GM12872 (cell line): ENCODE data around the gene ISLR.

Experiments
- TF ChIP-seq, protein P1 (sequence below): IDR thresholded peaks from 3 replicates; pipeline ENCODE4 v1.5.1; 2011; ENCODE audit warnings: low read depth, mild to moderate bottlenecking, low read length, moderate library complexity; ENCODE audit not compliant: insufficient read depth

Gene ISLR

DNA sequence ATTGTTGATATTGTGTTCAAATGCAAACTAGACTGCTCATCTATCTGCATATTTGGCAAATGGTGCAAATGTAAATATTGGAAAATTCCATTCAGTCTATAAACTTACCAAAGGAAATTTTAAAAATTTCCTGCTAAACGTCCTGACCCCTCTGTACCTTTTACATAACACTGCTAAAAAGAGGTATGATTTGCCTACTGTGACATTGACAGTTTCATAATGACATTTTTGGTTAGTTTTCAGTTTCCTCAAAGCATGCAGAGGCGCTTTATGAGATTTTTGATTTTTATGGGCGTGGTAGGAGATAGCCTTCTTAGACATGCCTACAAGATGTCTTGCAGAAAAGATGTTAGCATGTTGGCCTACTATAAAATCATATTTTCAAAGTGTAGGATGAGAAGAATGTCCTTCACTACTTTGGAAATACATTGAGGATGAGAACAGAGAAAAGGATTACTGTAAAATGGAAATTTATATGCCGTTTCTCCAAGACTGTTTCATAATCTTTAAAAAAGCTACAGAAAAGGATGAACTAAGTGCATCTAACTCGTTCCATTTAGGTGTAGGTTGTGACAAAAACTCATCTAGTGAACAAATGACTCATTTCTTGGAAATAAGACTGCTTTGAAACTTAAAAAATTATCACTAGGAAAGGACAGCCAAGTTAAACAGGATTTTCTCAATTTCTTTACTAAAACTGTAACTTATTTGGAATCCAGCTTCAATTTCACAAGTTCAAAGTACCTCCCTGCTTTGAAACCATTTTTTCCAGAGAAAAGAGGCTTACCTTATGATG, 14.5 kb upstream of the ISLR start:
- TF ChIP-seq, protein P1, sequence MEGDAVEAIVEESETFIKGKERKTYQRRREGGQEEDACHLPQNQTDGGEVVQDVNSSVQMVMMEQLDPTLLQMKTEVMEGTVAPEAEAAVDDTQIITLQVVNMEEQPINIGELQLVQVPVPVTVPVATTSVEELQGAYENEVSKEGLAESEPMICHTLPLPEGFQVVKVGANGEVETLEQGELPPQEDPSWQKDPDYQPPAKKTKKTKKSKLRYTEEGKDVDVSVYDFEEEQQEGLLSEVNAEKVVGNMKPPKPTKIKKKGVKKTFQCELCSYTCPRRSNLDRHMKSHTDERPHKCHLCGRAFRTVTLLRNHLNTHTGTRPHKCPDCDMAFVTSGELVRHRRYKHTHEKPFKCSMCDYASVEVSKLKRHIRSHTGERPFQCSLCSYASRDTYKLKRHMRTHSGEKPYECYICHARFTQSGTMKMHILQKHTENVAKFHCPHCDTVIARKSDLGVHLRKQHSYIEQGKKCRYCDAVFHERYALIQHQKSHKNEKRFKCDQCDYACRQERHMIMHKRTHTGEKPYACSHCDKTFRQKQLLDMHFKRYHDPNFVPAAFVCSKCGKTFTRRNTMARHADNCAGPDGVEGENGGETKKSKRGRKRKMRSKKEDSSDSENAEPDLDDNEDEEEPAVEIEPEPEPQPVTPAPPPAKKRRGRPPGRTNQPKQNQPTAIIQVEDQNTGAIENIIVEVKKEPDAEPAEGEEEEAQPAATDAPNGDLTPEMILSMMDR = no peak

DNA sequence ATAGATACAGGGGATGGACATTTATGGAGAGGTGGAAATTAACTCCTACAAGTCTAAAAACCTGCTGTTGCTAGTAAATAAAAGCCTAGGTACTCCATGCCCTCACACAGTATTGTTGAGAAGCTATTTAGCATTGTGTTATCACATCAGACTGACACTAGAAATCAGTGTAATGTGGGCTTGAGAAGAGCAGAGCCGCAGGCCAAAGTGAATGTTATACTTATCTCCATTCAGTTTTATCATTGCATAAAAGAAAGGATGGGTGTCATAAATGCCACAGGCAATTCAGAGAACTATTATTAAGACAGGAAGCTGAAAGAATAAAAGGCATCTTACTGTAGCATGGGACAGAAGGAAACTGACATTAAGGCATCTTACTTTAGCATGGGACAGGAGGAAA, 13.7 kb upstream of the ISLR start:
- TF ChIP-seq, protein P1 = no peak

DNA sequence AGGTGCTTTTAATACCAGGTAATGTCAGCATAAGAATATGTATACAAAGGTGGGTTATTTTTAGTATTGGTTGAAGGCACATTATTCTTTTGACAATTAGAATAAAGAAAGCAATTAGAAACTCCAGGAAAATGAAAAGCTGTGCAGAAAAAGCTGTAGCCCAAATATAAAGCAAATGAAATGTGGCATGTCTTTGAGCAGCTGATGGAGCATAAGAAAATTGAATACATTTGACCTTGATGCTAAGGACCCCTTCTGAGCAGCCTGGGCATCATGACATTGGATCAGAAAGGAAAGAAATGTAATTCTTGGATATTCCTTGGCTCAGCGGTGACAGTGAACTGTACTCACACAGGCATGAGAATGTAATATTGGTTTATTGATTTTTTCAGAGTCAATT, 8.0 kb upstream of the ISLR start:
- TF ChIP-seq, protein P1 = no peak

DNA sequence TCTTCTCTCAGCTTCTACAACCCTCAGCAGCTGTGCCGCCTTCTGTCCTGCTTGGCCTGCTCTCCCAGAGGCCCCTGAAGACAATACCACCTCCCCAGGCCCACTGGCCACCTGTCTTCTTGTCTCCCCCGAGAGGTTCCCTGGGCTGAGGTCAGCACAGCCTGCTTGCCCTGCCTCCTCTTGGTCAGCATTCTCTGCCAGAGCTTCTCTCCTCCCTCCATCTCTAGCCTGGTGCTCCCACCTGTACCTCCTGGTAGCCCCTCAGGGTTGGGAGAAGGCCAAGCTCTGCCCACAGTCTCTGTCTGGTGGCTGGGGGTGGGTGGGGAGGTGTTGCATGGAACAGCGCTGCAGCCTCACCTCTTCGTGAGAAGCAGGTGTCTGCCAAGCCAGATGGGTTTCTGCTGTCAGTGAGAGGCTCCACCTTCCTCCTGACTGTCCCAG, 5.6 kb upstream of the ISLR start:
- TF ChIP-seq, protein P1 = no peak

DNA sequence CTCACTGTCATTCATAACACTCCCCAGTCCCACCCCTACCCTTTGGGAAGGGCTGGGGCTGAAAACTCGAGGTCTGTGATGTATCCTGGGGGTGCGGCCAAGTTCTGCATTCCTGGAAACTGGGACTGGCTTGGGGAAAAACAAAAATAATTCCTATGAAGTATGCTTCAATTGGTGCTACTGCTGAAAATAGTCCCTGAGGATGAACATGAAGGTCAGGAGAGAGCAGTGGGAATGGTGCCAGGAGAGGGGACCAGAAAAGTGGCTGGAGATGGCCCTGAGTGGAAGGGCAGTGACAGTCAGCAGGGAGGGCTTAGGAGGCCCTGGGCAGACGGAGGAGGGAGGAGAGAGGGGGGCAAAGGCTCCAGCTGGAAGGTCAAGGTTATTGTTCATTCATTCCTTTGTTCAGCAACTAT, 4.8 kb upstream of the ISLR start:
- TF ChIP-seq, protein P1 = no peak

DNA sequence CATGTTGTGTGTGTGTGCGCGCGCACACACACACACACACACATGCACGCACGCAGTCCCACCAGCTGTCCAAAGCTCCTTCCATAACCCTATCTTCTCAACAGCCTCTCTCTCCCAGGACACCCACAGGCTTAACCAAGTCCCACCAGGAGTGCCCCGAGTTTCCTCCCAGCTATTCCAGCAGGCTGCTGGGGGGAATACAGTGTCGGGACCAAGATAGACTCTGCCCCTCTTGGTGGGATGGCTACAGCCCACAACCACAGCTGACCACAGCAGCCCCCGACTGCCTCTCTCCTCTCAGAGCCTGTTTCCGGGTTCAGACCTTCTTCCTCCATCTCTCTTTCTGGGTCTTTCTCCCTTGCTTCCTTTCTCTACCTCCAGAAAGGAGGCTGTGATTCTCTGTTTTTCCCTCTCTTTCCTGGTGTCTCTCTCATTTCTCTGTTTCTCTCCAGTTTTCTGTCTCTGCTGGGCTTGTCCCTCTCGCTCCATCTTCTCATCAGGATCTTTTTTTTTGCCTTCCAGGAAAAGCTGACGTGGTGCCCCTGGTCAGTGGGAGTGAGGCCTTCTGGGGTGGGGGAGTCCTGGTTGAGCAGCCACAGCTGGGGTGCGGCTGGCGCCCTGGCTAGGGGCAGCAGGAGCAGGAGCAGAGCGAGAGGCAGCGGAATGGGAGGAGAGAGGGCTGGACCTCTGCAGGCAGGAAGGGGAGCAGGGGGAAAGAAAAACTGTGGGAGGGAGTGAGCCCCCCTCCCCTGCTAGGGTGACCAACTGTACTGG, 3.3 kb upstream of the ISLR start:
- TF ChIP-seq, protein P1 = no peak

DNA sequence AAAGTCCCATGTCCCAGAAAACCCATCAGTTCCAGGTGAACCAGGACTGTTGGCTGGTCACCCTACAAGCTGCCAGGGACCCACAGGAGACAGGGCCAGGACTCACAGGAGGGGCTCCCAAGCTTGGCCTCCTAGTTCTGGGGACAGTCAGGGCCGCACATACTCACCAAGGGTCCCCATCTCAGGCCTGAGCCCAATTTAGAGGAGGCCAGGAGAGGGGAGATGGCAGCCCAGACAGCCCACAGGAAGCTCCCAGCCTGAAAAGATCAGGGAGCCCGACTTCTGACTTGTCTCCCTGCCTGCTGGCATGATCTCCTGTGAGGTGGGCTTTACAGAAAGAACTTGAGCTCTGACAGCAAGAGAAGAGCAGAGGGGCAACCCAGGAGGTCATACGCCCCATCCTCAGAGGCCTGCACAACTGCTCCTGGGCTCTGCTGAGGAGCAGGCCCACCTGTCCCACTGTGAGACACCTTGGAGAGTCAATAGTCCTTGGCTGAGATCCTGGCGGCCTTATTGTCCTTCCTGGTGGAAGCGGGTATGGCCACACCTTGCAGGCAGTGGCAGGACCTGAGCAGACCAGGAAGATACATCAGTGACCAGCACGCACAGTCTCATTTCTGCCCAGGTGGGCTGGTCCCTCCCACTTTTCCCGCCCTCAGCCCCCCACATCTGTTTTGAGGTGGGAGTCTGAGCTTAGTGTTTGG, 2.5 kb upstream of the ISLR start:
- TF ChIP-seq, protein P1 = no peak
